GM19372 (cell line): ENCODE results near the gene VEGFB.
A peak's percentile ranks its signal among the peaks of the same experiment; 100 is the strongest.

Experiments
- ATAC-seq: cut with Tn5 transposase; IDR thresholded peaks from one replicate; pipeline ENCODE4 v1.9.1; 2021; ENCODE audit warnings: mild to moderate bottlenecking, low read depth, moderate library complexity; ENCODE audit not compliant: unreplicated experiment

Gene VEGFB, protein sequence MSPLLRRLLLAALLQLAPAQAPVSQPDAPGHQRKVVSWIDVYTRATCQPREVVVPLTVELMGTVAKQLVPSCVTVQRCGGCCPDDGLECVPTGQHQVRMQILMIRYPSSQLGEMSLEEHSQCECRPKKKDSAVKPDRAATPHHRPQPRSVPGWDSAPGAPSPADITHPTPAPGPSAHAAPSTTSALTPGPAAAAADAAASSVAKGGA

DNA sequence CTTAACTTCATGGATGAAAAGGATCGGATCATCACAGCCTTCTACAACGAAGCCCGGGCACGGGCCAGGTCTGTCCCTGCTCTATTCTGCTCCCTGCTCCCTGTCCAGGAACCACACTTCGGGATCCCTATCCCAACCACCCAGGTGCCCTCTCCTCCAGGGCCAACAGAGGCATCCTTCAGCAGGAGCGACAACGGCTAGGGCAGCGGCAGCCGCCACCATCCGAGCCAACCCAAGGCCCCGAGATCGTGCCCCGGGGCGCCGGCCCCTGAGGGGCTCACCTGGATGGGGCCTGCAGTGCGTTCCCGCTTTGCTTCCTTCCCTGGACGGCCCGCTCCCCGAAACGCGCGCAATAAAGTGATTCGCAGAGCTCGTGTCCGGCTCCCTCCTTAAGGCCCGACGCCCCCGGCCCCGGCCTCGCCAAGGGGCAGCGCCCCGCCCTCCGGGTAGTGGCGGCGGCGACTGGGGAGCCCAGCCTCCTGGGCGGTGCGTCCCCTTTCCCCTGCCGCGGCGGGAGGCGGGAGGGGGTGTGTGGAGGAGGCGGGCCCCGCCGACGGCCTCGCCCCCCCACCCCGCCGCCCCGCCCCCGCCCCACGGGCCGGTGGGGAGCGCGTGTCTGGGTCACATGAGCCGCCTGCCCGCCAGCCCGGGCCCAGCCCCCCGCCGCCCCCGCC, at the start of gene VEGFB:
Gene VEGFB, plus strand, starts transcription at position 672 of the 674 bp plus-strand sequence. CDS start 250 bp downstream, outside the sequence.
- peak; percentile 37 for ATAC-seq

DNA sequence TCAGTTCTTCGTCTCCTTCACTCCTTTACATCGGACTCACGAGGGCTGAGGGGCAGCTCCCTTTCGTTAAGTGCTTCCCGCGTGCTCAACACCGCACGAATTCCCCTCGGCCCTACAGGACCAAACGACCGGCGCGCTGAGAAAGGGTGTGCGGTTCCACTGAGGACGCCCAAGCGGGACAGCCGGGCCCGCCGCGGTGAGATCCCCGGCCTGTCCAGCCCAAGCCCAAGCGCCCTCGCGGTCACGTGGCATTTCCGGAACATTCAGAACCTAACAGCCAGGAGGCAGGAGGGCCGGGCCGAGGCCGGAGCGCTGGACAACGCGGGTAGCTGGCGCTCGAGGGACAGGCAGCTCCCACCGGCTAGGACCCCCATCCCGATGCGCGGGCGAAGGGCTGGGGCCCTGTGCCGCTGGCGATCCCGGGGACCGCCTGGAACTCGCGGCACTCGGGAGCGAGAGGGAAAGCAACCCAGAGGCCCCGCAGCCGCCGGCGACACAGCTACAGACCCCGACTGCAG, 49.1 kb upstream of the VEGFB start:
- ATAC-seq: peak; percentile 12

DNA sequence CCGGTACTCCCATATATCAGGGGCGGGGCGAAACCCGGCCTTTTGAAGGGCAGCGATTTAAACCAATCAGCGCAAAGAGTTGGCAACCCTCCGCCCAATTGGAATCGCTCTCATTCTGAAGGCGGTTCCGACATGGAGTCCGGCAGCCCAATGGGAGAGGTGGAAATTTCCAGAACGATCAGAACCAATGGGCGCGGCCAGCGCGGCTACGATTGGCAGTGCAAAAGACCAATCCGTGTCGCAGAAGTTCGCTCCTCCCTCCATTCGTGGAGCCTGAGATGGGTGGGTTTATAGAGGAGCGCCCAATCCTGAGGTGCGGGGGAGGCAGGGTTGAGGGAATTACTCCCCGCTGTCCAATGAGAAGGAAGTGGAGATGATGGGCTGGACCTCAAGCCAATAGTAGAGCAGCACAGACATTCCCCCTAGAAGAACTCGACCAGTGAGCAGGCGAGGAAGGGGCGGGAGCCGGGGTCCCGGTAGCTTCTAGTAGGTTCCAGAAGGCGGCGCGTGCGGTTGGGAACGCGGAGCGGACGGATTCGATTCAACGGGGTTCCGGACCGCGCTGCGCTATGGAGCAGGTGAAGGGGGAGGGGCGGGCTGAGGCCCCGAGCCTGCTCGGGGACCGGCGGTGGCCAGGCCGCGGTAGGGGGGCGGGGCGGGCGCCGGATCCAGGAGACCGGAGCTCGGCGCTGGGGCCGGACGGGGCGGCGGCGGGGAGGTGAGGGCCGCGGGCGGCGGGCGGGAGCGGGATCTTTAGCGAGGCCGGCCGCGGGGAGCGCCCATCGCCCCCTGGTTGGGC, 48.5 kb upstream of the VEGFB start, which contains the start of gene STIP1:
Gene STIP1, plus strand, starts transcription at position 479 of the 799 bp plus-strand sequence. Its CDS starts 91 bp downstream, at position 570.
- peak; percentile 78 for ATAC-seq

DNA sequence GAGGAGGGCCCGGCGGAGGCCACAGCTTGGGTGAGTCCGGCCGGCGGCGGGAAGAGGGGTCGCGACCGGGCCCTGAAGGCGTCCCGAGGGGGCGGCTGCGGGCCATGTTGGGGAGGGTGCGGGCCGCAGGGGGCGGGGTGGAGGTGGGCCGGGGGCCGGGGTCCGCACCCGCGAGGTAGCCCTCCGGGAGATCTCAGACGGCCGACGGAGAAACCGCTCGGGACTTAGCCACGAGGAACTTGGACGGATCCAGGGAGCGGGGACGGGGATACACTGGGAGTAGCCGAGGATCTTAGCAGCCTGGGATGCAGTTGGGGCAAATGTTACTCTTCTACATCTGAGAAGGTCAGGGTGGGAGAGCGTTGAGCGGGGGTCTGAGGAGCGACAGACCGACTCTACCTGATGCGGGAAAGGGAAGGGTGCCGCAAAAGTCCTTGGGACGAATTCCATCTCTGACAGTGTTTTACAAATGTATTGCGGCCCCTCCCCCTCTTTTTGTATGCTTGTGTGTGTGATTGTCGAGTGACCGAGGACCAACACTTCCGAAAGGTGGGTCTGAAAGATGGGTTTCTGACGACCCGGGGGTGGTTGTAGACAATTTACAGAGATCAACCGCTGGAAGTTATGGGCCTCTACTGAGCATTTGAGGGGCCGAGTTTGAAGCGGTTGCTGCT, 47.8 kb upstream of the VEGFB start:
- ATAC-seq: no peak

DNA sequence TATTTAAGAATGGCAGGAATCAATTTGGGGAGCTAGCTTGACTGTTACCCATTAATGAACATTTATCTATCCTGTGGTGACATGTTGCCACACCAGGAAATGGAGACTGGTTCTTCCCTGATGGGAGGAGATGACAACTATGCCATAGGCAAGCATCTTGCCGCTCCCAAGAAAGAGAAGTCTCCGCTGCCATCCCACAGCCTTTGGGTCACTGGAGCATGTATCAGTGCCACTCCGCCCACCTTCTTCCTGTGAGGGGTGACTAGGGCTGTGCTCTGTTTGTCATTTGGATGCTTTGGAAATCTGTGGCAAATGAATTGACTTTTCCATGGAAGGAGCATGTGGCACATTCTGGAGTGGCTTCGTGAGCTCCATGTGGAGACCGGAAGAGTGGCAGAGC, 42.0 kb upstream of the VEGFB start:
- ATAC-seq: no peak

DNA sequence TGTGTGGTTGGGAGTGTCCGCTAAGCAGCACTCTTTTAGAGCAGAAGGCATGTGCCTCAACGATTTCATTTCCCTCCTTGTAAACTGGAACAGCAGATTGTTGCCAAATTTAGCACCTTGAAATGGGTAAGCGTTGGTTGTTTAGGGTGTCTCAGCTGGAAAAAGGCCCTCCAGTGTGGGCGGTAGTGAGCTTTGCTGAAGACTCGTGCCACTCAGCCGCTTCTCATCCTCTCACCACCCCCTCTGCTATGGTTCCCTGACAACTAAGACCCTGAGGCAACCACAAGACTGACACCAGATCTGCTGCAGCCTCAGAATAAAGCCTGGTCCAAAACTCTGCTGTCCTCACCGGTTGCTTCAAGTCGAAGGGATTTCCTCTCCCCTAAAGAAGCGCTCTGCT, 37.8 kb upstream of the VEGFB start:
- no peak for ATAC-seq

DNA sequence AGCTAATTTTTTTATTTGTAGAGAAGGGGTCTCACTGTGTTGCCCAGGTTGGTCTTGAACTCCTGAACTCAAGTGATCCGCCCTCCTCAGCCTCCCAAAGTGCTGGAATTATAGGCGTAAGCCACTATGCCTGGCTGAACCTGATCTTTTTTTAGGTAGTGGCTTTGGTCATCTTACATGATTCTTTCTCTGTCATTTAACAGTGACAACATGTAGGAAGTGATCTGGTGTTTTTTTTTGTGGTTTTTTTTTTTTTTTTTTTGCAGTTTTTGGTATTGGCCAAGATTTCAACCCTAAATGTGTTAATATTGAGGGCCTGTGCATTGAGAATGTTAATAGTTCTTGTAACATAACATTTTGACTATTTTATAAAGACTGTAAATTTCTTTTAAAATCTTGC, 35.9 kb upstream of the VEGFB start:
- no peak for ATAC-seq

DNA sequence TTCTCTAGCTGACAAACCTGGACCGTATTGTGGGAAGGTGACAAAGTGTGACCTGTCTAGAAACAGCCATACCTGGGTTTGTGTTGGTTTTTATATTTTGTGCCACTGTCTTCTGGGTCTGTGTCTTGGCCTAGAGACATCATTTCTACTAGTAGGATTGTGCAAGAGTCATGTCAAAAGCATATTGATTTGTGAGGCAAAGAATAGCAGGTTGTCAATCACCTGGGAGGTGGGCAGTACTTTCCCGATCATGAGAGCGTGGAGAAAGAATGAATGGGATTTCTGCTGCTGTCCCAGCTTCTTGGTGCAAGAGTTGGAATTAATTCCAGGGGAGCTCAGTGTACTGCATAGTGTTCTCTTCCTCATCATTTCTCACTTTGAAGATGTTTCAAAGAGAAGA, 32.8 kb upstream of the VEGFB start:
- no peak for ATAC-seq

DNA sequence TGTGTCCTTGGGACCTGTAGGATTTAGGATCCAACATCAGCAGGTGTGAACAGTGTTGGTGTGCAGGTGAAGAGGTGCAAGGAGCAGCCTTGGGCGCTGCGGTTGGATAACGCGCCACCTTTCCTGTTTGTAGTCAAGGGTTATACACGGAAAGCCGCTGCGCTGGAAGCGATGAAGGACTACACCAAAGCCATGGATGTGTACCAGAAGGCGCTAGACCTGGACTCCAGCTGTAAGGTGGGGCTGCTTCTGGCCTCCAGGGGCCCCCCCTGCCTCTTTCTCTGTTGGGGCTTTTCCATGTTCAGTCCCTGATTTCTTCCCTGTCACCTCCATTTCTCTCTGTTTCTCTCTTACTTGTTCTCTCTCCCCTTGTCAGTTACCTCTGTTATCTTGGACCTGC, 31.4 kb upstream of the VEGFB start:
- no peak for ATAC-seq

DNA sequence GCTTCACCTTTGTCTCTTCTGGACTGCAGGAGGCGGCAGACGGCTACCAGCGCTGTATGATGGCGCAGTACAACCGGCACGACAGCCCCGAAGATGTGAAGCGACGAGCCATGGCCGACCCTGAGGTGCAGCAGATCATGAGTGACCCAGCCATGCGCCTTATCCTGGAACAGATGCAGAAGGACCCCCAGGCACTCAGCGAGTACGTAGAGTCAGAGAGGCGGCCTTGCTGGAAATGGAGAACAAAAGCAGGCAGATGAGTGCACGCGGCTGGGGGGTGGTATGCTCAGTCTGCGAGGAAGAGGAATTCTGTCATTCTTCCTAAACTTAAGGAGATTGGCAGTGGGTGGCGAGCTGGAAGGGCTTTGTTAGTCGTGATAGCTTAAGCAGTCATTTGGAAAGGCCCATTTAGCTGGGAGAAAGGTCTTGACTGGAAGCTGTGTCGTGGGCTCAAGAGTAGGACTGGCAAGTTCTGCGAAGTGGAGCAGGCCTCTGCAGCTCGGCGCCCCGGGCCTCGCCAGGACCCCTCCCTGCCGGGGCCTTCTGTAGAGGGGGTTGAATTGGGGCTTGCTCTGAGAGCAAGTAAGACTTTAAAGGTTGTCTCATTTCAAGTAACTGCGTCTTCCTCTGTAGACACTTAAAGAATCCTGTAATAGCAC, 30.8 kb upstream of the VEGFB start:
- ATAC-seq: no peak

DNA sequence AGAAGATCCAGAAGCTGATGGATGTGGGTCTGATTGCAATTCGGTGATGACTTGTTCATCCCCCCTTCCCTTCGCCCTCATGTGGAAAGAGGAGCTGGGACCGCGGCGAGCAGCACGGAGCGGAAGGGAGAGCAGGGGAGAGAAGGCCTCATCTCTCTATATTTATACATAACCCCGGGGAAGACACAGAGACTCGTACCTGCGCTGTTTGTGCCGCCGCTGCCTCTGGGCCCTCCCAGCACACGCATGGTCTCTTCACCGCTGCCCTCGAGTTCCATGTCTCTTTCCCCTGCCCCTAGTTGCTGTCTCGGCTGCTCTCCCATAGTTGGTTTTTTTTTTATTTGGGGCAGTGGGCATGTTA, 30.3 kb upstream of the VEGFB start:
- ATAC-seq: no peak

DNA sequence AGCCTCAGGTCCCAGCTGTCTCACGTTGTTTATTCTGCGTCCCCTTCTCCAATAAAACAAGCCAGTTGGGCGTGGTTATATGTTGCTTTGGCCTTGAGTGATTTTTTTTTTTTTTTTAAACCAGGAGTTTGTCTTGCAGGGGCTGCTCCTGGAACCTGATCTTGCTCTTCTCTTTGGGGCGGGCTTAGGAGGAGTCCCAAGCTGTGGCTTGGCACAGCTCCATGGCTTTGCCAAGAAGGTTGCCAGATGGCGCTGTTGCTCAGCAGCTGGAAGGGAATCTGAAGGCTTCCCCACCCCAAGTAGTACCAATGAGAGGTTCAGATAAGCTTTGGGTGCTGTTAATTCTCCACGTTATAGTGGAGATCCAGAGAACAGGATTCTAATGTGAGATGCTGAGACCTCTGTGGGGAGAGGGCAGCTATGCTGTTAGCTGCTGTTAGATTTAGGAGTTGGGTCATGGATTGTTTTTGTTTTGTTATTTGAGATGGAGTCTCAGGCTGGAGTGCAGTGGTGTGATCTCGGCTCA, 29.9 kb upstream of the VEGFB start:
- no peak for ATAC-seq

DNA sequence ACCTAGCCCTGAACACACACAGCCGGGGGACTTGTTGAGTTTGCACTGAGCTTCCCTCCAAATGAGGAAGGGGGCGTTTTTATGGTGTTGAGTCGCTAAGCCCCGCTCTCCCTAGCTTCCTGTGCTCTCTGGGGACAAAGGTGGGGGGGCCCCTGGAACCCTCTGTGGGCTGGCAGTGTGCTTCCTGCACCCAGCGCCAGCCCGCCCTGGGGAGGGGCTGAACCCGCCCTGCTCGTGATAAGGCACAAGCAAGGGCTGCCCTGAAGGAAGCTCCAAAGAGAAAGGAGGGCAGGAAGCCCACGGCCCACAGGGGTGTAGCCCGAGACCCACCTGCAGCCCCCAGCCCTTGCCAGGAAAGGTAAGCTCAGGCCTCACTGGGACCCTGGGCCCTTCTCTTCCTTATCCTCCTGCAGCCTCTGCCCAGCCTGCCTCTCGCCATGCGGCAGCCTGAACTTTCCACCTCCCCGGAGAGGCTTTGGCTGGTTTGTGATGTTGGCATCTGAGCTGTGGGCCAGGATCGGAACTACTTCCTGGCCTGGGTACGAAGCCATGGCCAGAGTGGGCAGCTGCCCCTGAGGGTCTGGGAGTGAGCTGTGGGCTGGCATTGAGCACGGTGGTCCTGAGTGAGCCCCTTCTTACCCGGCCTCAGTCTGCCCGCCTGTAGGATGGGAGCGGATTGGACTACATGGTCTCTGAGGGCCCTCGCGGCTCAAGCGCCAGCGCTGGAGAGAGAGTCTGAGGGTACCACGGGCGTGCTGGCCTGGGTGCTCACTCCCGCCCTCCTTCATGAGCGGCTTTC, 27.7 kb upstream of the VEGFB start, which contains the start of gene FERMT3:
Gene FERMT3, plus strand, starts transcription at position 265 of the 799 bp plus-strand sequence. CDS start 644 bp downstream, outside the sequence.
- peak; percentile 44 for ATAC-seq

DNA sequence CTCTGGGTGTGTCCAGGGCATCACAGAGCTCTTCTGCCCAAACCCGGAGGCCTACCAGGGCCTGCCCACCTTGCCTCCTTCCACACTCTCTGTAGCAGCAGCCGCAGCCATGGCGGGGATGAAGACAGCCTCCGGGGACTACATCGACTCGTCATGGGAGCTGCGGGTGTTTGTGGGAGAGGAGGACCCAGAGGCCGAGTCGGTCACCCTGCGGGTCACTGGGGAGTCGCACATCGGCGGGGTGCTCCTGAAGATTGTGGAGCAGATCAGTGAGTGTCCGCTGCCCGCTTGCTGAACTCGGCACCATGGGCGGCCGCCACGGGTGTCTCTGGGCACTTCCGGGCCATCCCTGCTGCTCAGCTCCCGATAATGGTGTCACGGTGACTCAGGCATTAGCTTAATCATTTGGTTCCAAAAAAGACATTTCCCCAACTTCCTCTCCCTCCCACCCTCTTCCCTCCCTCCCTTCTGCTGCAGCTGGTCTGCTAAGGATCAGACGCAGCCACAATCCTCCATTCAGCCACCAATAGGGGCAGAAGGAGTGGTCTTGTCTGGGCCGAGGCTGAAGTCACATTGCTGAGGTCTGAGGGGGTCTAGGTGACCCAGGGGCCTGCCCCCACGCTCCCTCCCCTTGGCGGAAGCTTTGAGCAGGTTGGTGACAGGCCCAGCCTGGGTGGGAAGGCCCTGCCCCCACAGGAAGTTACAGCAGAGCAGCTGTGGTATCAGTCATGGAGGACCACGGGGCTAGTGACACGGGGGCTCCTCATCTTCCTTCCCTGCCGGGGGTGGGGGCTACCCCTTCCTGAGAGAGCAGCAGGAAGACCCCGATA, 26.9 kb upstream of the VEGFB start:
- ATAC-seq: no peak

DNA sequence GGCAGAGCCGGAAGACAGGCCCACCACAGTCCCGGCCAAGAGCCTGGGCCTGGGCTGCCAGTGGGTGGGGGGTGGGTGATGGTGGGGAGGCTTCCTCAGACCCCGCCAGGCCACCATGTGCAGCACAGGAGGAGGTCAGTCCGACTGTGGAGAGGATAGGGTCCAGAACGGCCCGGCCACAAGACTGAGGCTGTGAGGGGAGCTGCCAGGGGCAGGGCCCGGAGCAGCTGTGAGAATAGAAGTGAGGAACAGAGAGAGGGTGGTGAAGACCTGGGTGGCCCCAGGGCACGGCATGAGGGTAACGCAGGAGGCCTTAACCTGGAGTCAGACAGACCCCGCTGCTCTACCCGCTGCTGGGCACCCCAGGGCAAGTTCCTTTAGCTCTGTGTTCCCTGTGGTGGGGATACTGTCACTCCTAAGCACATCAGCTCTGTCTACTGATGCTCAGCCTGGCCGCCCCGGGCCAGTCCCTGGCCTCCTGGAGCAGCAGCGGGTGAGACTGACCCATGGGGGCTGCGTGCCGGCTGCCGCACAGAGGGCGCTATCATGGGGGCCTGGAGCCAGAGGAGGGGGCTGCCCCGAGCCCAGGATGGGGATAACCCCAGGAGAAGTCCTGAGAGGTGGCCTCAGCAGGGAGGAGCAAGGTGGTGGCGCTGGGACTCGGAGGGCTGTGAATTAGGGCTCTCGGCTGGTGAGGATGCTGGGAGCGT, 26.1 kb upstream of the VEGFB start:
- ATAC-seq: no peak

DNA sequence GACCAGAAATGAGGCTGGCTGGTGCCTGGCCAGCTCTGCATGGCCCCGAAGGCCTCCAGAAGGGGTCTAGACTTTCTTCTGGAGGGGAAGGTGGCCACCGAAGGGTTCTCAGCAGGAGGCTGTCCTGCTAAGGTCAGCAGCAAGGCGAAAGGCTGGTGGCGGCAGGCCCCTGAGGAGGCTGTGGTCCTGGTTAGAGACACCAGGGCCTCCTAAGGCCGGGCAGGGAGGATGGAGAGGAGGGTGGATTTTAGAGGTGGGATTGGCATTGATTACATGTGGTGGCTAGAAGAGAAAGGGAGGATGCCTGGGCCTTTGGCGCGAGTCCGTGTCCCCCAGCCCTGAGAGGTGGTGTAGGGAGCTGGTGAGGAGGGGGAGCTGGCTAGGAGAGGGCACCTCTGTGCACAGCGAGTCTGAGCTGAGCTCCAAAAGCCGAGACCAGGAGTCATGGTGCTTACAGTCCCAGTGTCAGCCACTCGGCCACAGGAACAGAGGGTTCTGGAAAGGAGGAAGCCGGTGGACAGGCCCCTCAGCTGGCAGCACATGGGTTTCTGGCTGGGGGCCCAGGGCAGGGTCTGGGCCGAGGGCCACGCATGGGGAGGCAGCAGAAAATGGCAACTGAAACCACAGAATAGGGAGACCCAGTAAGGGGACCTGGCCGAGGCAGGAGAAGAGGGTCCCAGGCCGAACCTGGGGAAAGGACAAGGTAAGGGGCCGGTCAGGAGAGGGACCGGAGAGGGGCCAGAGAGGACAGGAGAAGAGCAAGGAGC, 25.4 kb upstream of the VEGFB start:
- ATAC-seq: no peak

DNA sequence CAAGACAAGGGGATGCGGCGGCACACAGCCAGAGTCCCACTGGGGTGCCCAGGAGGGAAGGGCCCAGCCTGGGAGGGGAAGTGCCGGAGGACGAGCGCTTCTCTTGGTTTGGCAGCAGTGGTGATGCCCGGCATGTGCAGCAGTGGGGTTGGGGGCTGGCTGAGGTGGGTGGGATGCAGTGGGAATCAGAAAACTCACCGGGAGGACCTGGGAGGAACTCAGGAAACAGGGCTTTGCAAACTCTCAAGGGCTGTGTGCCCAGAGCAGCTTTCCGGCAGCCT, 24.9 kb upstream of the VEGFB start:
- ATAC-seq: no peak
